ENCODE data around the gene TMBIM6.

DNA sequence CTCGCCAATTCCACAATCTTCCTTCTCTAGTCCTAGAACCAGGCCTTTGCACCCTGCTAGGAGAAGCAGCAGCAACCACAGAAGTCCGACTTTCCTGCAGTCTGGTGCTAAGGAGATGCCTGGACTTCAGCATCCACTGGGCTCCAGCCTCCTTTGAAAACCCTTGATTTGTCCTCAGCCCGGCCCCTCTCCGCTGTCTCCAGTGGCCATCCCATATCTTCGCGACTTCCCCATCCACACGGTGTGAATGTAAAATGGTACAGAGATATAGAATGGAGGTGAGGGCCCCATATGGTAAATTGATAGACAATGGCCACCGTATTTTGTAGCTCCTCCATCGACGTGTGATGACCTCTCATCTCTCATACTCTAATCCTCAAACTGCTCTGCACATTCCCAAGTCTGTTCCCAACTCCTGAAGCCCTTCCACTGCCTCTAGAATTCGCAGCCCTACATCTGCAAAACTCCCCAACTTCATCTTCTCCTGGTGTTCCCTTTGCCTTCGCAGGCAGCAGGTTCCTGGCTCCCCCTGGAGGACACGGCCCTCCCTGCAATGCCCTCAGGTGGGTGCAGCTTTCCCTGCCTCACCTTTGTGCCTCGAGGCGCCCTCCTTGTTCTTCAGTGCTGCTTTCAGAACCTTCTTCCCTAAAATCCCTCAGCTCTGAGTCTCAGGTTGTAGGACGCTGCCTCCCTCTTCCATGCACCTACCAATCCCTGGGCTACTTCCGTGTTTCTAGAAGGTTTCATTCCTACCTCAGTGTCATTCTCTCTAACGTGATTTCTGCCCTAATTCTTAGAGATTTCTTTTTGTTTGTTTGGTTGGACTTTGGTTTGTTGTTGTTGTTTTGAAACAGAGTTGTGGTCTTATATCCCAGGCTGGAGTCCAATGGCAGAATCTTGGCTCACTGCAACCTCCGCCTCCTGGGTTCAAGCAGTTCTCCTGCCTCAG lies 36.7 kb downstream of the TMBIM6 start:
- TF ChIP-seq CTCF (IDR thresholded peaks at IDR 0.05) (peak in 1 of 3 donors; percentile 57), POLR2A (IDR thresholded peaks at IDR 0.05) (no peak)
